Stomach (tissue), 4 donors: ENCODE results near the gene TP63.

Experiments
- EP300 ChIP-seq: sonication (generic); formaldehyde crosslinking; IDR thresholded peaks from one replicate; pipeline ENCODE4 v1.6.1; 2017; ENCODE audit warnings: antibody characterized with exemption
- TF ChIP-seq, protein P1 (sequence below), 7 experiments: fragments of 450-650 bp in 4 of 7; fragments of 200-600 bp in 3 of 7; sonication (generic) in 3 of 7; IDR thresholded peaks; one replicate each; pipeline ENCODE4 v1.5.1; 2016 to 2019; ENCODE audit warnings: antibody characterized with exemption in 7 of 7, control low read depth in 2 of 7, mild to moderate bottlenecking in 1 of 7

DNA sequence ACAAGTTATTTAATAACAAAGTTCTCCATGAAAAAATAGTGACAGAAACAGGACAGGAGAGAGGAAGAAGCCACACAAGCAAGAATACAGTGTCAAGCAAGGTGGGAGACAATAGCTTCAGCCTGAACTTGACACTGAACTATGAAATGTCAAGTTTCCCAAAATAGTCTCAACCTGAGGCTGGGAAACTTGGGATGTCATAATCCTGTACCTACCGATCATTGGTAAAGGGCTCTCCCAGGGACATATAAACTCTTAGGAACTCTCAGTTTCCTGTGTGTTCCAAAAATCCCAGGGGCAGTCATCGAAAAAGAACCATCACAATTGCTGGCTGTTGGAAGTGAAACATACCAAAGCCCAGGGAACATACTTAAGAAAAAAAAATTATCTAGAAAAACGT, 277.9 kb downstream of the TP63 start:
- TF ChIP-seq, protein P1, sequence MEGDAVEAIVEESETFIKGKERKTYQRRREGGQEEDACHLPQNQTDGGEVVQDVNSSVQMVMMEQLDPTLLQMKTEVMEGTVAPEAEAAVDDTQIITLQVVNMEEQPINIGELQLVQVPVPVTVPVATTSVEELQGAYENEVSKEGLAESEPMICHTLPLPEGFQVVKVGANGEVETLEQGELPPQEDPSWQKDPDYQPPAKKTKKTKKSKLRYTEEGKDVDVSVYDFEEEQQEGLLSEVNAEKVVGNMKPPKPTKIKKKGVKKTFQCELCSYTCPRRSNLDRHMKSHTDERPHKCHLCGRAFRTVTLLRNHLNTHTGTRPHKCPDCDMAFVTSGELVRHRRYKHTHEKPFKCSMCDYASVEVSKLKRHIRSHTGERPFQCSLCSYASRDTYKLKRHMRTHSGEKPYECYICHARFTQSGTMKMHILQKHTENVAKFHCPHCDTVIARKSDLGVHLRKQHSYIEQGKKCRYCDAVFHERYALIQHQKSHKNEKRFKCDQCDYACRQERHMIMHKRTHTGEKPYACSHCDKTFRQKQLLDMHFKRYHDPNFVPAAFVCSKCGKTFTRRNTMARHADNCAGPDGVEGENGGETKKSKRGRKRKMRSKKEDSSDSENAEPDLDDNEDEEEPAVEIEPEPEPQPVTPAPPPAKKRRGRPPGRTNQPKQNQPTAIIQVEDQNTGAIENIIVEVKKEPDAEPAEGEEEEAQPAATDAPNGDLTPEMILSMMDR (IDR thresholded peaks at IDR 0.05) = no peak
- TF ChIP-seq EP300 = no peak
